ENCODE data around the gene INAFM2. TPM values are rescaled to one million over a fixed set of nuclear protein-coding genes. Genes with fewer than 3 reads are reported as not detected.

INAFM2 gene
- total and polyA plus RNA-seq, 2 experiments from 2014 or later: 18.1 to 32.7 TPM

- TF ChIP-seq, protein P1, sequence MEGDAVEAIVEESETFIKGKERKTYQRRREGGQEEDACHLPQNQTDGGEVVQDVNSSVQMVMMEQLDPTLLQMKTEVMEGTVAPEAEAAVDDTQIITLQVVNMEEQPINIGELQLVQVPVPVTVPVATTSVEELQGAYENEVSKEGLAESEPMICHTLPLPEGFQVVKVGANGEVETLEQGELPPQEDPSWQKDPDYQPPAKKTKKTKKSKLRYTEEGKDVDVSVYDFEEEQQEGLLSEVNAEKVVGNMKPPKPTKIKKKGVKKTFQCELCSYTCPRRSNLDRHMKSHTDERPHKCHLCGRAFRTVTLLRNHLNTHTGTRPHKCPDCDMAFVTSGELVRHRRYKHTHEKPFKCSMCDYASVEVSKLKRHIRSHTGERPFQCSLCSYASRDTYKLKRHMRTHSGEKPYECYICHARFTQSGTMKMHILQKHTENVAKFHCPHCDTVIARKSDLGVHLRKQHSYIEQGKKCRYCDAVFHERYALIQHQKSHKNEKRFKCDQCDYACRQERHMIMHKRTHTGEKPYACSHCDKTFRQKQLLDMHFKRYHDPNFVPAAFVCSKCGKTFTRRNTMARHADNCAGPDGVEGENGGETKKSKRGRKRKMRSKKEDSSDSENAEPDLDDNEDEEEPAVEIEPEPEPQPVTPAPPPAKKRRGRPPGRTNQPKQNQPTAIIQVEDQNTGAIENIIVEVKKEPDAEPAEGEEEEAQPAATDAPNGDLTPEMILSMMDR (conservative IDR thresholded peaks at IDR 0.05; ENCODE audit: low read depth in 2 of 2): no peak
- TF ChIP-seq EZH2 (IDR thresholded peaks at IDR 0.05; ENCODE audit: low read depth, unreplicated experiment) (no peak), REST (IDR thresholded peaks at IDR 0.05; ENCODE audit: unreplicated experiment) (no peak)
These were observed 17.4 kb downstream of the INAFM2 start, which contains the start of gene CCDC9B (continued) for GRCh38 chr15:40340740-40341400.

DNA sequence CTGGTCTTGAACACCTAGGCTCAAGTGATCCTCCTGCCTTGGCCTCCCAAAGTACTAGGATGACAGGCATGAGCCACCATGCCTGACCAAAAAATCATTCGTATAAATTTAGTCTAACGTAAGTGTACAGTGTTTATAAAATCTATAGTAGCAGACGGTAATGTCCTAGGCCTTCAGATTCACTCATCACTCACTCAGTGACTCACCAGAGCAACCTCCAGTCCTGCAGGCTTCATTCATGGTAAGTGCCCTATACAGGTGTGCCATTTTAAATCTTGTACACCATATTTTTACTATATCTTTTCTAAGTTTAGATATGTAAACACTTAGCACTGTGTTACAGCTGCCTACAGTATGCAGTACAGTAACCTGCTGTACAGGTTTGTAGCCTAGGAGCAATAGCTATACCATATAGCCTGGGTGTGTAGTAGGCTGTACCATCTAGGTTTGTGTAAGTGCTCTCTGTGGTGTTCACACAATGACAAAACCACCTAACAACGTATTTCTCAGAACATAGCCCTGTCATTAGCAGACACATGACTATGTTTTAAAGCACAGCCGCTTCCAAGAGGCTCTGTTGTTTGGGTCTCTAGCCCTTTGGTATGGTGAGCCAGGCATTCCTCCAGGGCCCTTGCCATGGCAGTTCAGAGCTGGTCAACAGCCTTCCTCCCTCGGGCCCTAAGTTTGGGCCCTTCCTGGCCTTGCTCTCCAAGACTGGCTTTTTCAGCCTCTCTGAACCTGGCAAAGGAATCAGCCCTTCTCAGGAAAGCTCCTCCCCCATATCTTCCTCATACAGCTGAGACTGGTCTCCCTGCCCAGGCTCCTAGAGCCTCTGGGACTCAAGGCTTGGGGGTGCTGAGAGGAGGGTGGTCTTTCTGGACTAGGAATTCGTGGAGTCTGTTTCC lies 19.2 kb downstream of the INAFM2 start:
- peaks cover 2% of the 10 kb centered on the region; the same call in 1 of the 2 replicates for H3K4me1 ChIP-seq (ENCODE audit: insufficient read depth)
- no peaks in the 10 kb centered on the region for H3K36me3 ChIP-seq (ENCODE audit: insufficient read depth)
- no peaks in the 10 kb centered on the region for H3K79me2 ChIP-seq (replicated peaks; ENCODE audit: insufficient read depth)
- H3F3A ChIP-seq (replicated peaks; ENCODE audit: low read depth): no peaks in the 10 kb centered on the region
- no peaks in the 10 kb centered on the region for H4K20me1 ChIP-seq (replicated peaks; ENCODE audit: insufficient read depth)
- no peak overlapping the region for H3K4me3 Mint-ChIP-seq
- no peaks in the 10 kb centered on the region for H3K9me3 Mint-ChIP-seq
- H3K4me3 ChIP-seq: no peak overlapping the region
- peaks cover 36% of the 10 kb centered on the region for H3K4me1 Mint-ChIP-seq
- no peaks in the 10 kb centered on the region for H3K27me3 ChIP-seq (ENCODE audit: insufficient read depth)
- peaks cover 11% of the 10 kb centered on the region for H3K27me3 Mint-ChIP-seq (ENCODE audit: insufficient read depth, low read depth, poor library complexity)
- no peak overlapping the region for H3K4me2 ChIP-seq
- ATAC-seq (no peak), DNase-seq (ENCODE audit: low spot score) (no peak)
- no peak overlapping the region for H2AFZ ChIP-seq
- no peaks in the 10 kb centered on the region for H3K9me2 ChIP-seq (ENCODE audit: insufficient read depth)
- no peak overlapping the region for H3K27ac Mint-ChIP-seq
- TF ChIP-seq STAT1 (IDR thresholded peaks at IDR 0.05; ENCODE audit: unreplicated experiment) (no peak), EZH2 (IDR thresholded peaks at IDR 0.05; ENCODE audit: low read depth, unreplicated experiment) (no peak), NANOG (IDR thresholded peaks at IDR 0.05; ENCODE audit: borderline replicate concordance) (no peak)
- H3K27ac ChIP-seq (ENCODE audit: low read depth): no peak overlapping the region
- H3K36me3 Mint-ChIP-seq (ENCODE audit: low read depth): no peaks in the 10 kb centered on the region; the same call in 2 of the 3 replicates

All from GM23338 (cell line).